Stimulated activated CD4-positive, alpha-beta T cell treated with anti-CD3 and anti-CD28 coated beads, Interleukin-12 subunit alpha, Interleukin-12 subunit beta, amount 100 ng/mL, for 4 hours (primary cell): ENCODE data around the gene GSTO2.
A peak's percentile ranks its signal among the peaks of the same experiment; 100 is the strongest.

Experiments used
- DNase-seq: peaks from one replicate; pipeline ENCODE4 v3.0.0-alpha.2; 2020

Gene GSTO2

GRCh38 chr10:104254493-104255310 lies 14.3 kb upstream of the GSTO2 start, which contains the start of gene GSTO1:
TSS of gene GSTO1 (plus strand) at chr10:104254892. CDS start at chr10:104254929, 37 bp downstream.
- DNase-seq = peak; percentile 52

- no peak for DNase-seq
Measured at GRCh38 chr10:104255311-104255981, 13.5 kb upstream of the GSTO2 start.

GRCh38 chr10:104256335-104256961 lies 12.5 kb upstream of the GSTO2 start:
- DNase-seq = no peak

DNA sequence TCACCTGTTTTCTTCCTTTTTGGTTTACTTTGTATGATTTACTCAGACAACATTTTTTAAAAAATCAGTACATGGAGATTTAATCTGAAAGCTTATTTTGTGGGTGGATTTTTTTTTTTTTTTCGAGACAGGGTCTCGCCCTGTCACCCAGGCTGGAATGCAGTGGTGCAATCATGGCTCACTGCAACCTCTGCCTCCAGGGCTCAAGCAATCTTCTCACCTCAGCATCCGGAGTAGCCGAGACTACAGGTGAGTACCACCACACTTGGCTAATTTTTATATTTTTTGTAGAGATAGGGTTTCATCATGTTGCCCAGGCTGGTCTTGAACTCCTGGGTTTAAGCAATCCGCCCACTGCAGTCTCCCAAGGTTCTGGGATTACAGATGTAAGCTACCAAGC lies 11.7 kb upstream of the GSTO2 start:
- no peak for DNase-seq

DNA sequence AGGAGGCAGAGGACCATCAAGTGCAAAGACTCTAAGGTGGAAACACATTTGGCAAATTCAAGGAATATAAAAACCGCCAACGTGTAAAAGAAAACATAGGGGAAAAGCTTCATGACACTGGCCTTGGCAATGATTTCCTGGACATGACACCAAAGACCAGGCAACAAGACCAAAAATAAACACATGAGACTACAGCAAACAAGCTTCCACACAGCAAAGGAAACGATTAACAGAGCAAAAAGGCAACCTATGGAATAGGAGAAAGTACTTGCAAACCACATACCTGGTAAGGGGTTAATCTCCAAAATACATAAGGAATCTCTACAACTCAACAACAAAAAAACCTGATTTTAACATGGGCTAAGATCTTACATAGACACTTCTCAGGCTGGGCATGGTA lies 10.8 kb upstream of the GSTO2 start:
- DNase-seq = no peak

DNA sequence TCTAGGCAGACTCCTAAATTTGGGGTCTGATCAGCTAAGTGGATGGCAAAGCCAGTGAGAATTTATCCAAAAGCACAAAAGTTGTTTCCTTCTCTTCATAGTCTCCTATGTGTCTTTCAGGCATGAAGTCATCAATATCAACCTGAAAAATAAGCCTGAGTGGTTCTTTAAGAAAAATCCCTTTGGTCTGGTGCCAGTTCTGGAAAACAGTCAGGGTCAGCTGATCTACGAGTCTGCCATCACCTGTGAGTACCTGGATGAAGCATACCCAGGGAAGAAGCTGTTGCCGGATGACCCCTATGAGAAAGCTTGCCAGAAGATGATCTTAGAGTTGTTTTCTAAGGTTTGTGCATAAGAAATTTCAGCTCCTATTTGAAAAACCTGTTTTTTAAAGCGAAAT lies 9.5 kb upstream of the GSTO2 start:
- DNase-seq = no peak

- DNase-seq = no peak
Measured at GRCh38 chr10:104259999-104260774, 8.8 kb upstream of the GSTO2 start.

DNA sequence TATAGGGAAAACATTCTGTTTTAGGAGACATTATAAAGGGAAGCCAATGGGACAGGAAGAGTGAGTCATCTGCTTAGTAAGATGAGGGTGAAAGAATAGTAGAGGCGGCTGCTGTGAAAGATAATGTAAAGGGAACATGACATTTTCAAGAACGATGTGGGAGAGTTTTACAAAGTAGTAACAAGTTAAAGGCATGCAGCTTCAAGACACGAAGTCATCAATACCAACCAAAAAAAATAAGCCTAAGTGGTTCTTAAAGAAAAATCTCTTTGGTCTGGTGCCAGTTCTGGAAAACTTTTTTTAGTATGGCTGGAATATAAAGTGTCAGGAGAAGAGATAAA lies 8.2 kb upstream of the GSTO2 start:
- no peak for DNase-seq

- no peak for DNase-seq
Measured at GRCh38 chr10:104262055-104262454, 6.9 kb upstream of the GSTO2 start.

GRCh38 chr10:104264783-104265182 lies 4.2 kb upstream of the GSTO2 start:
- DNase-seq = no peak

DNA sequence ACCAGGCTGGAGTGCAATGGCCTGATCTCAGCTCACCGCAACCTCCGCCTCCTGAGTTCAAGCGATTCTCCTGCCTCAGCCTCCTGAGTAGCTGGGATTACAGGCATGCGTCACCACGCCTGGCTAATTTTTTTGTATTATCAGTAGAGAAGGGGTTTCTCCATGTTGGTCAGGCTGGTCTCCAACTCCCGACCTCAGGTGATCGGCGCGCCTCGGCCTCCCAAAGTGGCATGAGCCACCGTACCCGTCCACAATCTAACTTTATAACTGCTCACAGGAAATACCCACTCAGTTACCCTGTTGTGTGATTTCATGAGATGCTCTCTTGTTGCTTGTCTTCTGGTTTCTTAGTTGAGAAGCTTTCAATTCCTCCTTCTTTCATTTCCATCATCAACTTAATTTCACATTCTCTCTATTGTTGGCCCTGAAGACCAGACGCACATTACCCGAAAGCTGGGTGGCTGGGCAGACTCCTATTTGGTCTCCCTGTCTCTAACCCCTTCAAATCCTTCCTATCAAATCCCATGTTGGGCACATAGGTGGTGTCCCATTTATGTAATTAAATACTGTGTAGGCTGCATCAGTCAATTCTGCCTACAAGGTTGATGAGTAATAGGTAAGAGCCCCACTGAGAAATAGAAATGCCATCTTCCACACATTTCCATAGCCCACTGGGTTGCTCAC lies 1.1 kb upstream of the GSTO2 start:
- DNase-seq = peak; percentile 21

DNA sequence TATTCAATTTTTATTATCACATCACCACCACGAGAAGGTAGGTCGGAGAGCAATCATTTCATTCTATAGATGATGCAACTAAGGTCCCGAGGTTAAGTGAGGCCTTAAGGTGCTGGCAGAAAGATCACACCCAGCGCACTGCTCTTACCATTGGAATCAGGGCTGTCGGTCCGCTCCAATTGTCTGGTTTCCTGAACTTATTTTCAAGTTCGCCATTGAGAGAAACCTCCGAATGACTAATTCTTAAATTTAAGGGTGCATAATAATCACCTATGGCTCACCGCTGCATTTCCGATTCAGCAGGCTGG lies 625 bp upstream of the GSTO2 start:
- DNase-seq = no peak

- DNase-seq = no peak
Measured at GRCh38 chr10:104273286-104273685, 4.3 kb downstream of the GSTO2 start.

DNA sequence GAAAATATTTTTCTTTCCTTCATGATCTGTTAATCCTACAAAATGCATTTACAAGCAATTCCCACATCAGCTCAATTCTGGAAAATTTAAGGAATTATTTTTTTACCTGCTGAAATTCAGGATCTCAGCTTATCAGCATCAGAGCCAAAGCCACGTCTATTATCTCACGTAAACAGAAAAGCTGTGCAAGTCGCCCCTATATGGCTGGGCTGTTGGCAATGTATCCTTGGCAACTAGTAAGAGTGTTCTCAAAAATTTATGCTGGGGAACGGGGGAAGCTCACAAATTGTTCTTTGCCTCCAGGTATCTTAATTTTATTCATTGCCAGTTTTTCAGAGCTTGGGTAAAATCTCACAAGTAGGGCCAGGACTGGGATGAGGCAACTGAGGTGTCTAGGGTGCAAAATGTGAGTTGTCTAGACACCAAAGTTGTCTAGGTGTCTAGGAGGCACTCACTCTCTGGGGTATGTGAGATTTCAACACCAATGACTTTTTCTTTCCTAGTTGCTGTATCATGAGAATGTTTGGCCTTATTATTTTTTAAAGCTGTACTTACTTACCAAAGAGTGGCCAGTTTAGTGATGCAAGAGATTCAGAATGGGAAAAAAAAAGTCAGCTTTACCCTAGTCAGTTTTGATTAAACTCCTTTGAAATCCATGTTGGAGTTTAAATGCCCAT lies 5.1 kb downstream of the GSTO2 start:
- no peak for DNase-seq

GRCh38 chr10:104274762-104275721 lies 6.1 kb downstream of the GSTO2 start:
- DNase-seq = peak; percentile 56

- no peak for DNase-seq
Measured at GRCh38 chr10:104276192-104276591, 7.2 kb downstream of the GSTO2 start.

DNA sequence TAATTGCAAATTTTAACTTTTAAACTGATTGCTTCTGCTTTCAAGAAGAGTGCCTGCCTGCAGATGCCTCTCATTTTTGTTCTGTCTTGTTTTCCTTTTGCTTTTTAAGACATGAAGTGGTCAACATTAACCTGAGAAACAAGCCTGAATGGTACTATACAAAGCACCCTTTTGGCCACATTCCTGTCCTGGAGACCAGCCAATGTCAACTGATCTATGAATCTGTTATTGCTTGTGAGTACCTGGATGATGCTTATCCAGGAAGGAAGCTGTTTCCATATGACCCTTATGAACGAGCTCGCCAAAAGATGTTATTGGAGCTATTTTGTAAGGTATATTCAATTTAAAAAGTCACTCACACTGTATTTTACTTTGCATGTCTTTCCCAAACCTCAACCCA lies 8.8 kb downstream of the GSTO2 start:
- no peak for DNase-seq

DNA sequence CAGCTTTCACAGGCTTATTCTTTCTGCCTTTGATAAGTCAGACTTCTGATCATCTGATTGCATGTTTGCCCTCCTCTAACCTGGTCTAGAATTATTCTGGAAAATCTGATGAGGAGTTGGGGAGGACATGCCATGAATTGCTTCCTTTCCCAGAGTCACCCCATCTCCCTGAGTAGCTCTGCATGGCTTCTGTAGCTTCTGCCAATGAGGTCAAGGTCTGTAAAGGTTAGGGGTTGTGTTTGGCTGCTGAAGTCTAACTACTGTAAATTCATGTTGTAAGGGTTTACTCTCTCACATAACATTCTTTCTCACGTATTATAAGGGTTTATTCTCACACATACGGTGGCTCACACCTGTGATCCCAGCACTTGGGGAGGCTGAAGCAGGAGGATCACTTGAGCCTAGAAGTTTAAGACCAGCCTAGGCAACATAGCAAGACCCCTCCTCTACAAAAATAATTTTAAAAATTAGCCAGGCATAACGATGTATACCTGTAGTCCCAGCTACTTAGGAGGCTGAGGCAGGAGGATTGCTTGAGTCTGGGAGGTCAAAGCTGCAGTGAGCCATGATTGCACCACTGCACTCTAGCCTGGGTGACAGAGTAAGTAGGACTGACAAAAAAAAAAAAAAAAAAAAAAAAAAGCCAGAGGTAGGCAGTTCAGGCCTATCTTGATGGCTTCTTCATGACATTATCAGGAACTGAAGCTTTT lies 10.7 kb downstream of the GSTO2 start:
- DNase-seq = no peak

DNA sequence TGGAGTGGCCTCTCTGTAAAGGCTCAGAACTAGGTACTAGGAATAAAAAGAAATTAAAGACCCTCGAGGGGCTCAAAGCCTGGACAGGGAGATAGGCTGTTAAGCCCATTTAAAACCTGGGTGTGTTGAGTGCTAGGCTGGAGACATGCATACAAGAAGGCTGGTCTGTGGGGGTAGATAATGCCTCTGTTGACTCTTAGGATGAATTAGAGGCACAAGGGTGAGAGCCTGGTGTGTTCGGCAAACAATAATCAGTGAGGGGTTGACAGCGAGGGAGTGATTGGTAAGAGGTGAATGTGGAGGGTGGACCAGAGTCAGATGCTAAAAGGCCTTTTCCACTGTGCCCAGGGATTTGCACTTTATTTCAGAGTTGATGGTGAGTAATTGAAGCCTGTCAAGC lies 12.7 kb downstream of the GSTO2 start:
- no peak for DNase-seq

- DNase-seq = no peak
Measured at GRCh38 chr10:104284846-104285245, 15.9 kb downstream of the GSTO2 start.
